HCT116 (cell line): ENCODE data around the gene DENND1C. TPM values are rescaled to one million over a fixed set of nuclear protein-coding genes. Genes with fewer than 3 reads are reported as not detected.

Source experiments
- ATAC-seq: fragments of 200-7000 bp; cut with Tn5 transposase; 2 replicates; pipeline ENCODE4 v1.9.1; 2020; ENCODE audit warnings: mild to moderate bottlenecking, moderate library complexity
- BruUV-seq: library from RNA; stranded (reverse); fragments of 400-500 nt; replicated peaks from 2 replicates; lab custom pipeline; 2021; lab: Mats Ljungman, UMichigan
- CTCF ChIA-PET: fragments of 300-600 bp; sonication (Branson Sonifier 250); formaldehyde crosslinking; loops from one replicate; lab custom pipeline; 2021; ENCODE audit warnings: antibody characterized with exemption; lab: Charles Lee
- POLR2A ChIA-PET: fragments of 300-600, 350-600 bp; sonication (Branson Sonifier 250); formaldehyde crosslinking; loops from one replicate; lab custom pipeline; 2021; ENCODE audit warnings: antibody characterized with exemption; lab: Charles Lee
- RAD21 ChIA-PET, 2 experiments: fragments of 300-600 bp; sonication (Branson Sonifier 250); formaldehyde crosslinking; loops; one replicate each; lab custom pipeline; 2023; ENCODE audit warnings: low total read pairs in 2 of 2; ENCODE audit not compliant: uncharacterized antibody in 2 of 2, unreplicated experiment in 2 of 2, low non-redundant PET in 1 of 2; lab: Charles Lee
- DNase-seq: peaks from one replicate; pipeline ENCODE4 v3.0.0-alpha.2; 2010; ENCODE audit warnings: low read depth, low spot score
- H2AFZ ChIP-seq: fragments of 200-600 bp; shearing (Covaris generic), sonication (generic); 2 replicates; pipeline ENCODE4 v1.6.1; 2017; ENCODE audit warnings: low read depth, mixed run types, mixed read lengths, antibody characterized with exemption, low read length; ENCODE audit not compliant: poor library complexity, severe bottlenecking
- H3K27ac ChIP-seq: 2 replicates; pipeline ENCODE4 v1.5.1; 2012; ENCODE audit warnings: low read depth, low read length
- H3K27me3 ChIP-seq: fragments of 200-600 bp; sonication (generic); 2 replicates; pipeline ENCODE4 v1.6.1; 2016; ENCODE audit warnings: mixed run types, low read length, mixed read lengths; ENCODE audit not compliant: insufficient read depth
- H3K36me3 ChIP-seq, 2 experiments: fragments of 200-500 bp in 1 of 2; fragments of 200-600 bp in 1 of 2; sonication (Bioruptor generic) in 1 of 2; sonication (generic) in 1 of 2; 2 replicates each; pipeline versions ENCODE4 v1.5.1 to v1.6.1; 2014 to 2016; ENCODE audit warnings: low read length in 2 of 2, inconsistent platforms in 1 of 2, mixed read lengths in 1 of 2, mixed run types in 1 of 2; ENCODE audit not compliant: insufficient read depth in 2 of 2, control insufficient read depth in 1 of 2
- H3K4me1 ChIP-seq, 2 experiments: fragments of 200-600 bp in 1 of 2; sonication (generic) in 1 of 2; 2 replicates each; pipeline versions ENCODE4 v1.5.1 to v1.6.1; 2012 to 2017; ENCODE audit warnings: low read length in 2 of 2, inconsistent platforms in 1 of 2, mild to moderate bottlenecking in 1 of 2, mixed read lengths in 1 of 2, mixed run types in 1 of 2, moderate library complexity in 1 of 2; ENCODE audit not compliant: insufficient read depth in 2 of 2, control insufficient read depth in 1 of 2
- H3K4me2 ChIP-seq: fragments of 200-600 bp; sonication (generic); 2 replicates; pipeline ENCODE4 v1.6.1; 2017; ENCODE audit warnings: mixed run types, low read length, mixed read lengths
- H3K4me3 ChIP-seq, 2 experiments: fragments of 200-600 bp in 1 of 2; sonication (generic) in 1 of 2; replicated peaks in 1 of 2; 2 replicates each; pipeline ENCODE4 v1.5.1; 2011 to 2016; ENCODE audit warnings: low read length in 2 of 2, control low read depth in 1 of 2, low read depth in 1 of 2, mild to moderate bottlenecking in 1 of 2, mixed read lengths in 1 of 2, mixed run types in 1 of 2
- H3K79me2 ChIP-seq: fragments of 200-600 bp; sonication (generic); 2 replicates; pipeline ENCODE4 v1.6.1; 2017; ENCODE audit warnings: mild to moderate bottlenecking, mixed run types, low read length, moderate library complexity, mixed read lengths; ENCODE audit not compliant: insufficient read depth
- H3K9ac ChIP-seq: fragments of 200-600 bp; sonication (generic); 2 replicates; pipeline ENCODE4 v1.6.1; 2016; ENCODE audit warnings: low read length, mixed read lengths
- H3K9me2 ChIP-seq: fragments of 200-600 bp; sonication (generic), shearing (Covaris generic); 2 replicates; pipeline ENCODE4 v1.6.1; 2017; ENCODE audit warnings: mixed run types, mild to moderate bottlenecking, moderate library complexity; ENCODE audit not compliant: insufficient read depth
- H3K9me3 ChIP-seq, 2 experiments: fragments of 200-500 bp in 1 of 2; fragments of 200-600 bp in 1 of 2; sonication (Bioruptor generic) in 1 of 2; sonication (generic) in 1 of 2; 2 replicates each; pipeline ENCODE4 v1.6.1; 2014 to 2017; ENCODE audit warnings: low read length in 2 of 2, mixed read lengths in 2 of 2, inconsistent platforms in 1 of 2, low read depth in 1 of 2, mild to moderate bottlenecking in 1 of 2, mixed run types in 1 of 2, moderate library complexity in 1 of 2; ENCODE audit not compliant: control insufficient read depth in 1 of 2, insufficient read depth in 1 of 2
- H4K20me1 ChIP-seq: fragments of 200-600 bp; sonication (generic), shearing (Covaris generic); 2 replicates; pipeline ENCODE4 v1.6.1; 2017; ENCODE audit warnings: mixed run types, mild to moderate bottlenecking, moderate library complexity; ENCODE audit not compliant: insufficient read depth
- CEBPB ChIP-seq: IDR thresholded peaks from 2 replicates; pipeline ENCODE4 v1.6.1; 2012; ENCODE audit warnings: low read depth
- EZH2phosphoT487 ChIP-seq: fragments of 200-600 bp; IDR thresholded peaks from 2 replicates; pipeline ENCODE4 v1.6.1; 2018; ENCODE audit warnings: antibody characterized with exemption, borderline replicate concordance
- POLR2A ChIP-seq: IDR thresholded peaks from 2 replicates; pipeline ENCODE4 v1.7.0; 2011; ENCODE audit warnings: borderline replicate concordance; ENCODE audit not compliant: insufficient read depth, insufficient read length; ENCODE audit errors: extremely low read depth
- RAD21 ChIP-seq: IDR thresholded peaks from 2 replicates; pipeline ENCODE4 v1.6.1; 2012; ENCODE audit warnings: low read depth, mild to moderate bottlenecking
- SIN3A ChIP-seq: IDR thresholded peaks from 2 replicates; pipeline ENCODE4 v1.6.1; 2012; ENCODE audit warnings: low read depth
- TCF7L2 ChIP-seq: IDR thresholded peaks from 2 replicates; pipeline ENCODE4 v1.7.0; 2011; ENCODE audit warnings: borderline replicate concordance, inconsistent platforms; ENCODE audit not compliant: insufficient read depth, insufficient read length; ENCODE audit errors: extremely low read depth
- ZNF274 ChIP-seq: fragments of 200-500 bp; sonication (Bioruptor generic); IDR thresholded peaks from 2 replicates; pipeline ENCODE4 v1.6.1; 2014; ENCODE audit warnings: mild to moderate bottlenecking, low read depth, low read length, inconsistent platforms
- intact Hi-C: fragments of 100-400 bp; cut with micrococcal nuclease; formaldehyde crosslinking; loops from 2 replicates; pipeline ENCODE4 v1.10.0; 2022
- total RNA-seq: library from RNA; stranded (reverse); gene quantifications from one replicate; pipeline ENCODE4 v1.2.1, GENCODE V29; 2021; ENCODE audit not compliant: unreplicated experiment
- TF ChIP-seq, protein P1 (sequence below): IDR thresholded peaks from 2 replicates; pipeline ENCODE4 v1.6.1; 2012; ENCODE audit warnings: low read depth
- TF ChIP-seq, protein P2 (sequence below): IDR thresholded peaks from 2 replicates; pipeline ENCODE4 v1.6.1; 2011; ENCODE audit warnings: mild to moderate bottlenecking, low read length, moderate library complexity; ENCODE audit not compliant: insufficient replicate concordance; ENCODE audit errors: extremely low read depth
- TF ChIP-seq, protein P3 (sequence below): IDR thresholded peaks from 2 replicates; pipeline ENCODE4 v1.6.1; 2012

The DENND1C gene
- total RNA-seq, 1 experiment from 2014 or later: 0.54 TPM

DNA sequence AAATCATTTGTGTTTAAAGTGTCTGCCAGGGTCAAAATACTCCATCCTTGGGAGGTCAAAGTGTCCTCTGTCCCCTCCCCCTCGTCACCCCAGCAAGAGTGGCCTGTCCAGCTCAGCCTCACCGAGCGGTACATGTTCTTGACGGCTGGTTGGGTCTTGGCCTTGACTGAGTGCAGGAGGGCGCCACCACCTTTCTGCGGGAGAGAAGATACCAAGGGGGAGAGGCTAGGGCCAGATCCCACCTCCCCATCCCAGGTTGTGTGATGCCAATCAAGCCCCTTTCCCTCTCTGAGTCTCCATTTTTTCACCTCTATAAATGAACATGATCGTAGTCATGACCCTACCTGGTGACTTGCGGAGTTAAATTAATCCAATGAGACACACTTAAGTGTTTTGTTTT, 11.4 kb downstream of the DENND1C start:
- ChIA-PET RAD21 (no interaction called here), POLR2A (no interaction called here), CTCF (interaction anchor here (1.0 kb wide), 1 partner anchor 44 kb away, joined by 3 read pairs; no protein-coding TSS in a partner anchor)
- no peak overlapping the region for H3K9ac ChIP-seq
- no peak overlapping the region for H2AFZ ChIP-seq
- no peaks in the 10 kb centered on the region for H3K27me3 ChIP-seq
- no TSS peak for BruUV-seq
- no peaks in the 10 kb centered on the region for H3K9me2 ChIP-seq
- ATAC-seq: no peak
- peaks cover 13 to 19% of the 10 kb centered on the region in 2 experiments for H3K4me1 ChIP-seq
- no peaks in the 10 kb centered on the region for H4K20me1 ChIP-seq
- no peak for DNase-seq
- no peak overlapping the region for H3K4me2 ChIP-seq
- intact Hi-C loops: no loop called here
- peaks cover 0 to 10% of the 10 kb centered on the region in 2 experiments; a peak in 2 of 4 replicates for H3K36me3 ChIP-seq
- no peak overlapping the region for H3K27ac ChIP-seq
- TF ChIP-seq EZH2phosphoT487: no peak
- TF ChIP-seq TCF7L2: no peak
- TF ChIP-seq RAD21: no peak
- no peaks in the 10 kb centered on the region for H3K9me3 ChIP-seq
- peaks cover 5% of the 10 kb centered on the region; the same call in 1 of the 2 replicates for H3K79me2 ChIP-seq
- no peak overlapping the region for H3K4me3 ChIP-seq

DNA sequence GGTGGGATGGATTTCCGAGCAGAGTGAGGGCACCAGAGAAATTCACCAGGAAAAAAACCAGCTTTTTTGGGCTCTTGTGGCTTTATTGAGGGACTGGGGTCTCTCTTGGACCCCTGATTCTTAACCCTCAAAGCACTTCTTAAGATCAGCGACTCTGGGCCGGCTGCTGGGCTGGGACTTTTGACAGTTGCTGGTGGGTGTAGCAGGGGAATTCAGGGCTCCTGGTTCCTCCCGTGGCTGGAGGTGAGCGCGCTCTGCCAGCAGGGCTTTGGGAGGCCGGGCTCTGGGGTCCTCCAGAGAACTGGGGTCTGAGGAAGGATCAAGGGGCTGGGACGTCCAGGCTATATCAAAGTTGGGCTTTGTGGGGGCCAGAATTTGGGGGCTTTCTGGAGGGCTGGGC, 14.2 kb downstream of the DENND1C start:
- intact Hi-C loops: no loop called here

More for the DNA sequence above, 14.2 kb downstream of the DENND1C start:
- CTCF ChIA-PET: no interaction called here
- TF ChIP-seq, protein P1, sequence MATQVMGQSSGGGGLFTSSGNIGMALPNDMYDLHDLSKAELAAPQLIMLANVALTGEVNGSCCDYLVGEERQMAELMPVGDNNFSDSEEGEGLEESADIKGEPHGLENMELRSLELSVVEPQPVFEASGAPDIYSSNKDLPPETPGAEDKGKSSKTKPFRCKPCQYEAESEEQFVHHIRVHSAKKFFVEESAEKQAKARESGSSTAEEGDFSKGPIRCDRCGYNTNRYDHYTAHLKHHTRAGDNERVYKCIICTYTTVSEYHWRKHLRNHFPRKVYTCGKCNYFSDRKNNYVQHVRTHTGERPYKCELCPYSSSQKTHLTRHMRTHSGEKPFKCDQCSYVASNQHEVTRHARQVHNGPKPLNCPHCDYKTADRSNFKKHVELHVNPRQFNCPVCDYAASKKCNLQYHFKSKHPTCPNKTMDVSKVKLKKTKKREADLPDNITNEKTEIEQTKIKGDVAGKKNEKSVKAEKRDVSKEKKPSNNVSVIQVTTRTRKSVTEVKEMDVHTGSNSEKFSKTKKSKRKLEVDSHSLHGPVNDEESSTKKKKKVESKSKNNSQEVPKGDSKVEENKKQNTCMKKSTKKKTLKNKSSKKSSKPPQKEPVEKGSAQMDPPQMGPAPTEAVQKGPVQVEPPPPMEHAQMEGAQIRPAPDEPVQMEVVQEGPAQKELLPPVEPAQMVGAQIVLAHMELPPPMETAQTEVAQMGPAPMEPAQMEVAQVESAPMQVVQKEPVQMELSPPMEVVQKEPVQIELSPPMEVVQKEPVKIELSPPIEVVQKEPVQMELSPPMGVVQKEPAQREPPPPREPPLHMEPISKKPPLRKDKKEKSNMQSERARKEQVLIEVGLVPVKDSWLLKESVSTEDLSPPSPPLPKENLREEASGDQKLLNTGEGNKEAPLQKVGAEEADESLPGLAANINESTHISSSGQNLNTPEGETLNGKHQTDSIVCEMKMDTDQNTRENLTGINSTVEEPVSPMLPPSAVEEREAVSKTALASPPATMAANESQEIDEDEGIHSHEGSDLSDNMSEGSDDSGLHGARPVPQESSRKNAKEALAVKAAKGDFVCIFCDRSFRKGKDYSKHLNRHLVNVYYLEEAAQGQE: no peak
- TF ChIP-seq ZNF274 (no peak), POLR2A (no peak), EZH2phosphoT487 (no peak), SIN3A (no peak), CEBPB (no peak)
- TF ChIP-seq, protein P2, sequence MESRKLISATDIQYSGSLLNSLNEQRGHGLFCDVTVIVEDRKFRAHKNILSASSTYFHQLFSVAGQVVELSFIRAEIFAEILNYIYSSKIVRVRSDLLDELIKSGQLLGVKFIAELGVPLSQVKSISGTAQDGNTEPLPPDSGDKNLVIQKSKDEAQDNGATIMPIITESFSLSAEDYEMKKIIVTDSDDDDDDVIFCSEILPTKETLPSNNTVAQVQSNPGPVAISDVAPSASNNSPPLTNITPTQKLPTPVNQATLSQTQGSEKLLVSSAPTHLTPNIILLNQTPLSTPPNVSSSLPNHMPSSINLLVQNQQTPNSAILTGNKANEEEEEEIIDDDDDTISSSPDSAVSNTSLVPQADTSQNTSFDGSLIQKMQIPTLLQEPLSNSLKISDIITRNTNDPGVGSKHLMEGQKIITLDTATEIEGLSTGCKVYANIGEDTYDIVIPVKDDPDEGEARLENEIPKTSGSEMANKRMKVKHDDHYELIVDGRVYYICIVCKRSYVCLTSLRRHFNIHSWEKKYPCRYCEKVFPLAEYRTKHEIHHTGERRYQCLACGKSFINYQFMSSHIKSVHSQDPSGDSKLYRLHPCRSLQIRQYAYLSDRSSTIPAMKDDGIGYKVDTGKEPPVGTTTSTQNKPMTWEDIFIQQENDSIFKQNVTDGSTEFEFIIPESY: no peak
- TF ChIP-seq, protein P3, sequence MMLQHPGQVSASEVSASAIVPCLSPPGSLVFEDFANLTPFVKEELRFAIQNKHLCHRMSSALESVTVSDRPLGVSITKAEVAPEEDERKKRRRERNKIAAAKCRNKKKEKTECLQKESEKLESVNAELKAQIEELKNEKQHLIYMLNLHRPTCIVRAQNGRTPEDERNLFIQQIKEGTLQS: no peak
- no peaks in the 10 kb centered on the region for H3K27me3 ChIP-seq
- H3K79me2 ChIP-seq: peaks cover 14% of the 10 kb centered on the region
- H3K9ac ChIP-seq: no peak overlapping the region
- H3K9me3 ChIP-seq: no peaks in the 10 kb centered on the region
- no peak overlapping the region for H3K27ac ChIP-seq
- RAD21 ChIA-PET: interaction anchor here in 1 of 2 experiments (0.7 kb wide), 1 partner anchor 276 kb away, joined by 3 read pairs; no protein-coding TSS in a partner anchor
- peaks cover 0 to 10% of the 10 kb centered on the region in 2 experiments; a peak in 2 of 4 replicates for H3K36me3 ChIP-seq
- no peak overlapping the region for H3K4me3 ChIP-seq
- BruUV-seq: no TSS peak
- DNase-seq: no peak
- no peak overlapping the region for H3K4me2 ChIP-seq
- H2AFZ ChIP-seq: no peak overlapping the region
- ATAC-seq: no peak
- H3K4me1 ChIP-seq: peaks cover 11 to 14% of the 10 kb centered on the region in 2 experiments; a peak in 3 of 4 replicates
- POLR2A ChIA-PET: no interaction called here
- H3K9me2 ChIP-seq: no peaks in the 10 kb centered on the region
- H4K20me1 ChIP-seq: no peaks in the 10 kb centered on the region
